H9 (cell line): ENCODE data around the gene CFAP61. TPM values are rescaled to one million over a fixed set of nuclear protein-coding genes. Genes with fewer than 3 reads are reported as not detected.

Experiments
- DNase-seq: peaks from one replicate; pipeline ENCODE4 v3.0.0-alpha.2; 2017
- H2AFZ ChIP-seq: one replicate; pipeline ENCODE4 v1.6.1; 2013; ENCODE audit warnings: mild to moderate bottlenecking, low read length, control low read depth, moderate library complexity
- H2AK5ac ChIP-seq: 2 replicates; pipeline ENCODE4 v1.6.1; 2013; ENCODE audit warnings: low read length, control low read depth, mixed read lengths; ENCODE audit not compliant: insufficient read length
- H2BK120ac ChIP-seq: one replicate; pipeline ENCODE4 v1.6.1; 2013; ENCODE audit warnings: low read depth, mild to moderate bottlenecking, low read length, control low read depth, inconsistent platforms; ENCODE audit not compliant: poor library complexity, severe bottlenecking
- H2BK12ac ChIP-seq: 2 replicates; pipeline ENCODE4 v1.6.1; 2013; ENCODE audit warnings: low read length, control low read depth, mixed read lengths, low read depth; ENCODE audit not compliant: insufficient read length
- H2BK15ac ChIP-seq: 2 replicates; pipeline ENCODE4 v1.6.1; 2013; ENCODE audit warnings: low read depth, low read length, control low read depth
- H2BK20ac ChIP-seq: one replicate; pipeline ENCODE4 v1.6.1; 2013; ENCODE audit warnings: low read depth, mild to moderate bottlenecking, low read length, control low read depth, inconsistent platforms; ENCODE audit not compliant: poor library complexity, severe bottlenecking
- H2BK5ac ChIP-seq: 2 replicates; pipeline ENCODE4 v1.6.1; 2013; ENCODE audit warnings: low read length, control low read depth, mixed read lengths; ENCODE audit not compliant: insufficient read length
- H3K14ac ChIP-seq: 2 replicates; pipeline ENCODE4 v1.6.1; 2013; ENCODE audit warnings: low read length, control low read depth; ENCODE audit not compliant: insufficient read depth
- H3K18ac ChIP-seq: 2 replicates; pipeline ENCODE4 v1.6.1; 2013; ENCODE audit warnings: low read depth, mild to moderate bottlenecking, mixed read lengths, low read length, control low read depth; ENCODE audit not compliant: insufficient read length
- H3K23ac ChIP-seq: 2 replicates; pipeline ENCODE4 v1.6.1; 2013; ENCODE audit warnings: low read length, control low read depth, mixed read lengths, low read depth; ENCODE audit not compliant: insufficient read length
- H3K23me2 ChIP-seq: 2 replicates; pipeline ENCODE4 v1.6.1; 2013; ENCODE audit warnings: low read depth, mild to moderate bottlenecking, mixed read lengths, low read length, control low read depth; ENCODE audit not compliant: insufficient read length, poor library complexity, severe bottlenecking
- H3K27ac ChIP-seq: 2 replicates; pipeline ENCODE4 v1.5.1; 2013; ENCODE audit warnings: low read length, control low read depth, mixed read lengths, low read depth; ENCODE audit not compliant: insufficient read length
- H3K27me3 ChIP-seq: 2 replicates; pipeline ENCODE4 v1.6.1; 2013; ENCODE audit warnings: low read length, control low read depth, inconsistent platforms; ENCODE audit not compliant: insufficient read depth
- H3K4ac ChIP-seq: 2 replicates; pipeline ENCODE4 v1.6.1; 2013; ENCODE audit warnings: low read depth, mild to moderate bottlenecking, control low read depth, inconsistent platforms, low read length, moderate library complexity
- H3K4me1 ChIP-seq: 2 replicates; pipeline ENCODE4 v1.6.1; 2013; ENCODE audit warnings: low read length, control low read depth, inconsistent platforms; ENCODE audit not compliant: insufficient read depth
- H3K4me2 ChIP-seq: 2 replicates; pipeline ENCODE4 v1.6.1; 2013; ENCODE audit warnings: low read length, control low read depth, mixed read lengths; ENCODE audit not compliant: insufficient read length, insufficient read depth
- H3K56ac ChIP-seq: 2 replicates; pipeline ENCODE4 v1.6.1; 2013; ENCODE audit warnings: low read depth, mild to moderate bottlenecking, mixed read lengths, low read length, control low read depth; ENCODE audit not compliant: insufficient read length
- H3K79me1 ChIP-seq: 2 replicates; pipeline ENCODE4 v1.6.1; 2013; ENCODE audit warnings: low read depth, mild to moderate bottlenecking, moderate library complexity, low read length, control low read depth, inconsistent platforms; ENCODE audit not compliant: insufficient read depth, poor library complexity, severe bottlenecking
- H3K79me2 ChIP-seq: 2 replicates; pipeline ENCODE4 v1.6.1; 2013; ENCODE audit warnings: low read length, control low read depth, inconsistent platforms; ENCODE audit not compliant: insufficient read depth
- H3K9ac ChIP-seq: 2 replicates; pipeline ENCODE4 v1.6.1; 2013; ENCODE audit warnings: low read length, control low read depth, mixed read lengths; ENCODE audit not compliant: insufficient read length; ENCODE audit errors: extremely low read depth
- H3K9me3 ChIP-seq: one replicate; pipeline ENCODE4 v1.6.1; 2013; ENCODE audit warnings: low read depth, low read length, inconsistent platforms; ENCODE audit not compliant: control insufficient read depth
- H3T11ph ChIP-seq: one replicate; pipeline ENCODE4 v1.6.1; 2013; ENCODE audit warnings: mild to moderate bottlenecking, low read length, control low read depth, inconsistent platforms
- H4K20me1 ChIP-seq: one replicate; pipeline ENCODE4 v1.6.1; 2013; ENCODE audit not compliant: control insufficient read depth, insufficient read length, insufficient read depth
- H4K5ac ChIP-seq: 2 replicates; pipeline ENCODE4 v1.6.1; 2013; ENCODE audit warnings: low read depth, mild to moderate bottlenecking, mixed read lengths, low read length, control low read depth; ENCODE audit not compliant: insufficient read length
- H4K8ac ChIP-seq: replicated peaks from 2 replicates; pipeline ENCODE4 v1.6.1; 2013; ENCODE audit warnings: low read length, control low read depth, mixed read lengths, low read depth; ENCODE audit not compliant: insufficient read length
- H4K91ac ChIP-seq: 2 replicates; pipeline ENCODE4 v1.6.1; 2013; ENCODE audit warnings: low read depth, mild to moderate bottlenecking, moderate library complexity, mixed read lengths, low read length, control low read depth; ENCODE audit not compliant: insufficient read length
- H3K27ac Mint-ChIP-seq, 3 experiments: 2 replicates in 2 of 3; 3 replicates in 1 of 3; pipeline ENCODE4 v1.8.0; 2020 to 2021; ENCODE audit warnings: mixed read lengths in 3 of 3, mild to moderate bottlenecking in 1 of 3, moderate library complexity in 1 of 3
- H3K27me3 Mint-ChIP-seq: 2 replicates; pipeline ENCODE4 v1.8.0; 2021; ENCODE audit warnings: low read depth, mild to moderate bottlenecking, moderate library complexity, mixed read lengths
- H3K36me3 Mint-ChIP-seq, 3 experiments: 2 replicates in 2 of 3; 3 replicates in 1 of 3; pipeline ENCODE4 v1.8.0; 2020 to 2021; ENCODE audit warnings: low read depth in 3 of 3, mixed read lengths in 3 of 3; ENCODE audit not compliant: insufficient read depth in 1 of 3
- H3K4me1 Mint-ChIP-seq, 2 experiments: 2 replicates each; pipeline ENCODE4 v1.8.0; 2020; ENCODE audit warnings: mixed read lengths in 2 of 2
- H3K4me3 Mint-ChIP-seq, 2 experiments: 2 replicates in 1 of 2; 3 replicates in 1 of 2; pipeline ENCODE4 v1.8.0; 2020 to 2021; ENCODE audit warnings: mild to moderate bottlenecking in 2 of 2, mixed read lengths in 2 of 2, moderate library complexity in 1 of 2
- H3K9me3 Mint-ChIP-seq, 2 experiments: 2 replicates in 1 of 2; 3 replicates in 1 of 2; pipeline ENCODE4 v1.8.0; 2020; ENCODE audit warnings: mild to moderate bottlenecking in 2 of 2, mixed read lengths in 2 of 2, moderate library complexity in 1 of 2
- CTCF ChIP-seq: fragments of 200-600 bp; sonication (generic); conservative IDR thresholded peaks from 3 replicates; pipeline ENCODE4 v1.8.0; 2021; ENCODE audit warnings: antibody characterized with exemption, mild to moderate bottlenecking
- WGBS: extraction: QIAGEN DNeasy Blood & Tissue Kit; methylation state at CpG from one replicate; pipeline ENCODE4 v1.1.7; 2013; ENCODE audit warnings: missing lambda C conversion rate, low lambda C conversion rate, mixed read lengths; ENCODE audit not compliant: insufficient read length; ENCODE audit errors: extremely low coverage; 5-methylcytosine and 5-hydroxymethylcytosine counted together
- total RNA-seq: library from RNA; stranded (reverse); gene quantifications from 2 replicates; pipeline ENCODE4 v1.2.1, GENCODE V29; 2021

CFAP61 gene
- total RNA-seq, 1 experiment from 2014 or later: 0.44 TPM

DNA sequence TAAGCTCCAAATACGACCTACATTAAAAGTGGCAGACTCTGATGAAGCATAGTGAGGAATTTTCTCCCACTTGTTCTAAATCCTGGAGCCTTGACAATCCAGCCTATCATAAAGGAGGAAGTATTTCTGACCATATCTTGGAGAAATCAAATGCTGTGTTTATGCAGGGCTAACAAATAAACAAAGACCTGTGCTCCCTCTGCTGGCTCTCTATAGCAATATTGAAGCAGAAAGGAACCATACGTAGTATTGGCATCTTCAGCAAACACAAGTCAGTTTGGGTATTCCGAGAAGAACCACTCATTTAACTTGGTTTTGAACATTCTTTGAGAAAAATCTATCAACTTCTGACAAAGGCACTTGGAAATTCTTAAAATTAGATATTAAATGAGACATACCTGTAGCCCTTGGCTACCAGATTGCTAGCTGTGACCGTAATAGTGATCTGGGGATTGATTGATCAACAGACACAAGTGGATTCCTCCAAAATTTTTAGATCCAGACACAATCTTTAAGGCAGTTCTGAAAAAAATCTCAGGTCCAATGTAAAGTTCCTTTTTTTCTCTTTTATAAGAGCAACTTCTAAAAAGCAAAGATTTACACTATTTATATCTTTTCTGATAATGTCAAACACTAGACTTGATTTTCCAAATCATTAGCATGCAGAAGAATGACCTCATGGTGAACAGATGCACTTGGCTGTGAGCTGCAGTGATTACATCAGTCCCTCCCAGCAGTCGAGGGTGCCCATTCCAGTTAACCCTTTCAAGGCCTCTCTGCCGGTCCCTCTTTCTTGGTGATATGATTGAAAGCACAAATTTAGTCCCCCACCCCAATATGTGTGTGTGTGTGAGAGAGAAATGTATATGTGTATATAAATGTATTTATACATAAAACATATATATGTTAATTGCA is 355.8 kb downstream of the CFAP61 start:
- no peak for DNase-seq

More for the DNA sequence above, 355.8 kb downstream of the CFAP61 start:
- no peak overlapping the region for H2BK15ac ChIP-seq
- no peak overlapping the region for H4K8ac ChIP-seq
- H2BK5ac ChIP-seq: no peak overlapping the region
- no peaks in the 10 kb centered on the region for H3K23me2 ChIP-seq
- no peaks in the 10 kb centered on the region for H3K27me3 ChIP-seq
- no peak overlapping the region for H3K4ac ChIP-seq
- no peaks in the 10 kb centered on the region for H4K20me1 ChIP-seq
- no peak overlapping the region for H3K9ac ChIP-seq
- no peaks in the 10 kb centered on the region for H3K79me1 ChIP-seq
- Mint-ChIP-seq H3K27me3 (peaks cover 3% of the 10 kb centered on the region), H3K4me3 (no peak overlapping the region), H3K9me3 (no peaks in the 10 kb centered on the region), H3K36me3 (no peaks in the 10 kb centered on the region; a peak in 1 of 7 replicates), H3K27ac (no peak overlapping the region), H3K4me1 (peaks cover 41 to 52% of the 10 kb centered on the region in 2 experiments)
- no peak overlapping the region for H2BK120ac ChIP-seq
- no peak overlapping the region for H3T11ph ChIP-seq
- H3K4me2 ChIP-seq: no peak overlapping the region
- H3K27ac ChIP-seq: no peak overlapping the region
- H2AK5ac ChIP-seq: no peak overlapping the region
- no peak overlapping the region for H3K18ac ChIP-seq
- no peak overlapping the region for H3K56ac ChIP-seq
- H4K5ac ChIP-seq: no peak overlapping the region
- no peak overlapping the region for H4K91ac ChIP-seq
- no peak overlapping the region for H3K14ac ChIP-seq
- peak; percentile 61 for TF ChIP-seq CTCF
- H3K4me1 ChIP-seq: no peaks in the 10 kb centered on the region; the same call in 1 of the 2 replicates
- no peak overlapping the region for H3K23ac ChIP-seq
- no peaks in the 10 kb centered on the region for H3K79me2 ChIP-seq
- H2BK12ac ChIP-seq: no peak overlapping the region
- no peak overlapping the region for H2BK20ac ChIP-seq
- WGBS: no CpG with 5 or more reads among the region's 6 CpGs
- no peaks in the 10 kb centered on the region for H3K9me3 ChIP-seq
- H2AFZ ChIP-seq: no peak overlapping the region
